Measurements from ENCODE around the gene MEIOSIN.

DNA sequence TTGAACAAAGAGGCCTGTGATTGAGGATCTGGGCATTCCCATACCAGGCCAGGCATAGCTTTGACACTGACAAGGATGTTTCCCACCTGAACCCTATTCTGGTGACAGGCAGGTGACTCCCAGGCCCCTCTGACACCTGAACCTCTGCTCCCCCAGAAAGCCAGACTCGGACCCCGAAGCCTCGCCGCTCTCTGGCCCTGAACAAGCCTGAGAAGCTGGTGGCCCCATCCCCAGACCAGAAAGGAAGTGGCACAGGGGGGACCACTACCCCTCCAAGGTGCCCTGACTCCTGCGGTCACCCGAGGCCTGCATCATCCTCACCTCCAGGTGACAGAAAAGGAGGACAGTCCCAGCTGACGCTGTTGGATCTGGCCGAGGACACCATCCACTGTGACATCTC lies 21.1 kb downstream of the MEIOSIN start:
- TF ChIP-seq, protein P1, sequence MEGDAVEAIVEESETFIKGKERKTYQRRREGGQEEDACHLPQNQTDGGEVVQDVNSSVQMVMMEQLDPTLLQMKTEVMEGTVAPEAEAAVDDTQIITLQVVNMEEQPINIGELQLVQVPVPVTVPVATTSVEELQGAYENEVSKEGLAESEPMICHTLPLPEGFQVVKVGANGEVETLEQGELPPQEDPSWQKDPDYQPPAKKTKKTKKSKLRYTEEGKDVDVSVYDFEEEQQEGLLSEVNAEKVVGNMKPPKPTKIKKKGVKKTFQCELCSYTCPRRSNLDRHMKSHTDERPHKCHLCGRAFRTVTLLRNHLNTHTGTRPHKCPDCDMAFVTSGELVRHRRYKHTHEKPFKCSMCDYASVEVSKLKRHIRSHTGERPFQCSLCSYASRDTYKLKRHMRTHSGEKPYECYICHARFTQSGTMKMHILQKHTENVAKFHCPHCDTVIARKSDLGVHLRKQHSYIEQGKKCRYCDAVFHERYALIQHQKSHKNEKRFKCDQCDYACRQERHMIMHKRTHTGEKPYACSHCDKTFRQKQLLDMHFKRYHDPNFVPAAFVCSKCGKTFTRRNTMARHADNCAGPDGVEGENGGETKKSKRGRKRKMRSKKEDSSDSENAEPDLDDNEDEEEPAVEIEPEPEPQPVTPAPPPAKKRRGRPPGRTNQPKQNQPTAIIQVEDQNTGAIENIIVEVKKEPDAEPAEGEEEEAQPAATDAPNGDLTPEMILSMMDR (IDR thresholded peaks at IDR 0.05), result no peak
- TF ChIP-seq POLR2A (IDR thresholded peaks at IDR 0.05), result no peak
